COLO668 (cell line): ENCODE results near the gene UBE3D.
A peak's percentile ranks its signal among the peaks of the same experiment; 100 is the strongest.
"Not testable (repeated sequence)": the region's sequence is repeated elsewhere in the genome, so short reads cannot be mapped to it uniquely, and the experiment has no call there.

Experiments
- DNase-seq: peaks from one replicate; lab custom pipeline; 2025; ENCODE audit not compliant: unreplicated experiment; lab: John Stamatoyannopoulos, UW

Gene UBE3D

GRCh38 chr6:83055366-83055964 is 10.2 kb downstream of the UBE3D start:
- DNase-seq = peak; percentile 24

GRCh38 chr6:83053678-83054077 is 12.0 kb downstream of the UBE3D start:
- DNase-seq = no peak

- peak; percentile 3 for DNase-seq
Observed at GRCh38 chr6:83051377-83052172, 14.1 kb downstream of the UBE3D start.

- DNase-seq = no peak
Observed at GRCh38 chr6:83047065-83047754, 18.4 kb downstream of the UBE3D start.

- DNase-seq = no peak
Observed at GRCh38 chr6:83044091-83044768, 21.4 kb downstream of the UBE3D start.

GRCh38 chr6:83042467-83043053 is 23.1 kb downstream of the UBE3D start:
- no peak for DNase-seq

GRCh38 chr6:83038246-83038645 is 27.4 kb downstream of the UBE3D start:
- no peak for DNase-seq

GRCh38 chr6:83031689-83032088 is 34.0 kb downstream of the UBE3D start:
- no peak for DNase-seq

GRCh38 chr6:83019741-83020140 is 45.9 kb downstream of the UBE3D start:
- DNase-seq = peak; percentile 31

GRCh38 chr6:83011131-83011530 is 54.5 kb downstream of the UBE3D start:
- DNase-seq = not testable (repeated sequence)

GRCh38 chr6:83008626-83009025 is 57.0 kb downstream of the UBE3D start:
- DNase-seq = no peak

GRCh38 chr6:83006270-83006905 is 59.3 kb downstream of the UBE3D start:
- no peak for DNase-seq

GRCh38 chr6:82996156-82996555 is 69.5 kb downstream of the UBE3D start:
- DNase-seq = no peak

- DNase-seq = no peak
Observed at GRCh38 chr6:82995066-82995465, 70.6 kb downstream of the UBE3D start.

- no peak for DNase-seq
Observed at GRCh38 chr6:82989736-82990290, 75.8 kb downstream of the UBE3D start.

GRCh38 chr6:82988930-82989351 is 76.7 kb downstream of the UBE3D start:
- DNase-seq = no peak

GRCh38 chr6:82987951-82988350 is 77.7 kb downstream of the UBE3D start:
- DNase-seq = no peak

GRCh38 chr6:82987416-82987815 is 78.2 kb downstream of the UBE3D start:
- no peak for DNase-seq

GRCh38 chr6:82984720-82985119 is 80.9 kb downstream of the UBE3D start:
- no peak for DNase-seq

- DNase-seq = no peak
Observed at GRCh38 chr6:82980086-82980485, 85.6 kb downstream of the UBE3D start.
